Amniotic stem cell (primary cell): Measurements from ENCODE around the gene SLC15A1.
"Not testable (repeated sequence)": the region's sequence is repeated elsewhere in the genome, so short reads cannot be mapped to it uniquely, and the experiment has no call there.

Experiments
- DNase-seq: peaks from one replicate; lab custom pipeline; 2025; lab: John Stamatoyannopoulos, UW

SLC15A1 gene

DNA sequence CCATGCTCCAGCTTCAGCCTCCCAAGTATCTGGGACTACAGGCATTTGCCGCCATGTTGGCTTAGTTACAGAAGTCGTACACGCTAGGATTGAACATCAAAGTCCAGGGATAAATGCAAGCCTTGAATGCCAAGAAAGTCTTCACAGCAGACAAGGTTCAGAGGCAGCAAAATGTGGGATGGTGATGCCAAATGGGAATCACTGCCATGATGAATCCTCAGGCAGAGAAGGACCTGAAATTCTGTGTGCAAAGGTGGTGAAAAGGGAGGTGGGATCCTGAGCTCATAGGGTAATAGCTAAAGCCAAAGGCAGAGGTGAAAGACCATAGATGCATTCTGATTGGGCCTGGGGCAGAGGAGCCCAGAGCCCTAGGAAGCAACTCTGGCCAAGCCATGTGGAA is 96.2 kb downstream of the SLC15A1 start:
- DNase-seq: no peak

DNA sequence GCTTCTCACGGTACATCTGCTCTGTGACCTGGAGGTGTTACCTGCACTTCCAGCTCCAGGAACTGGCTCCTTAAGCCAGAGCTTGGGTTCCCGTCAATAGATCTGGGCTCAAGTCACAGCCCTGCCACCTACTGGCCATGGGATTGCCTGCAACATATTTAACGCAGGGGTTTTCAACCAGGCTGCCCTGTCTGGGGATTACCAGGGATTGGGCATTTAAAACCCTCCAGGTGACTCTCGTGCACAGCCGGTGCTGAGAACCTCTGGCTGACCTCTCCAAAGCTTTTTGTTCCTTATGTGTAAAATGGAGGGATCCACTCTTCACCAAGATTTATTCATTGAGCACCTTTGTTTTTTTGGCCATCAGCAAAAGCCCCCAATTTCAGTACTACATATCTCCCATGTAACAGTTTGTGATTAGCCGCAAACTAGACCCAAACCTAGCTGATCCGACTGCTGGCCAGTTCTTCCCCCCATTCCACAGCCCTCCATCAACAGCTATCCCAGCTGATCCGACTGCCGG is 98.9 kb downstream of the SLC15A1 start:
- peak; percentile 68 for DNase-seq

DNA sequence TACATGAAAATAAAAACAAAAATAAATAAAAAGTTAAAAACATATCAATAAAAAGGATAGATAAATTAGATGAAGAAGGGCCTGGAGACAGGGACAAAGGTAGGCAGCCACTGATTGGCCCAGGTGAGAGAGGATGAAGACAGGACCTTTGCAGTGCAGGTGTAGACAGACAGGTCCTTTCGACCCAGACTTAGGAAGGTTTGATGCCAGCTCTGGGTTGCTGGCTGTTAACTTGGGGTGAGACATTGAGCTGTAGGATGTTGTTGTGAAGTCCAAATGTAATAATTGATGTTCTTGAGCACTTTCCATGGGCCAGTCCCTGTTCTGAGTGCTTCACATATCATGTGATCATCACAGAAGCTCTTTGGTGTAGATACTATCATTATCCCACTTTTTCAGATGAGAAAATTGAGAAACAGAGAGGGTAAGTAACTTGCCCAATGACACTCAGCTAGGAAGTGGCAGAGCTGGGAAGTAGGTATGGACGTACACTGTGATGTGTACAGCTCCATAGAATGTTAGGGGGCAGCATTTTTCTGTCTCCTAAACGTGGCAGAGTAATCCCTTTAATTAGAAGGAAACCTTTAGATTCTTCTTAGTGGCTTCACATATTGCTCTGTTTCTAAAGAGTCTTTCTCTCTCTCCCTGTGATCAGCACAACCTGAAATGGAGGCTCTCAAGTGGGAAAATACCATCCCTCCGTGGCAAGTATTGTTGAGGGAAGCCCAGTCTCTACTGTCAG is 99.6 kb downstream of the SLC15A1 start:
- no peak for DNase-seq

- DNase-seq: no peak
These were observed 100.2 kb downstream of the SLC15A1 start for GRCh38 chr13:98652276-98652675.

DNA sequence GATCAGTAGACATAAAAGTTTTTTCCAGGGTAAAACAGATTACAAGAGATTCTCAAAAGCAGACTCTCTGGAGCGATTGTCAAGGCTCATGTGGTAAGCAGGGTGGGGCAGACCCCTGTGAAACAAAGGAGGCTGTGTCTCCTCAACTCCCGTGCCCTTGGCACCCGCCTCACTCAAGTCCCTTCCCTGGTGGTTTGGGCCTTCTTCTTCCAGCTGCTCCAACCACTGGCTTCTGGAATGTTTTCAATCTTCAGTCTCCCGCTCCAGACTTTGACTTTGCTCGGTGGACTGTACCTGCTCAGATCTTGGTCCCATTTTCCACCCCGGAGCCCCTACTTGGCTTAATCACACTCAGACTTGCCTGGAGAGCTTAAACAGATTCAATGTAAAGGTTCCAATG is 100.7 kb downstream of the SLC15A1 start:
- DNase-seq: no peak

DNA sequence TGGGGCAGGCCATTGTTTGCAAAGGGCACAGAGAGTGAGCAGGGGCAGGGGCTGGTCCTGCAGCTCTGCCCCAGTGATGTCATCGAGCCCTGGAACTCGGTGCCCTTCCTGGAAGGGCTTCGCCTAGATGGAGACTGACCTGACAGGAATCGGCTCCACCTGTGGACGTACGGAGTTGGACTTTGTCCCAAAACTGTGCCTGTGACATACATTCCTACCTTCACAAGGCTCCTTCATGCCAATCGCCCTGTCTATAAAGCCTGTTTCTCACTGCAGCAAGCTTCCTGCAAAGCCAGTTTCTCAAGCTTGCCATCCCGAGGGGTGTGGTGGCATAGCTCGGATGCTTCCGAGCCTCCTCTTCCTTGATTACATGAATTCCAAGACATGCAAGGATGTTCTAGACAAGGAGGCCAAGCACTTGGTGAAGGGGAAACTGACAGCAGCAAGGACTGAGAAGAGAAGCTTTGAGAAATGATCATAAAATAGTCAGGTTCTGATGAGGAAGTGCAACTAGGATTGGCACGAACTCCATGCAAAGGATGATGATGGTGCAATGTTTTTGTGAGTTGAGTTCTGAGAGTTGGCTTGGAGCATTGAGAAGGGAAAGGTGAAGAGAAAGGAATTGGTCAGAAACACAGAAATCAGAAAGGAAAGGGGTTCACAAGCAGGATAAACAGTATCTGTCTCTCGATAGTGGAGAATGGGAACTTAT is 101.9 kb downstream of the SLC15A1 start:
- DNase-seq: no peak

GRCh38 chr13:98649861-98650260 is 102.6 kb downstream of the SLC15A1 start:
- DNase-seq: no peak

- DNase-seq: no peak
These were observed 103.8 kb downstream of the SLC15A1 start for GRCh38 chr13:98648686-98649085.

DNA sequence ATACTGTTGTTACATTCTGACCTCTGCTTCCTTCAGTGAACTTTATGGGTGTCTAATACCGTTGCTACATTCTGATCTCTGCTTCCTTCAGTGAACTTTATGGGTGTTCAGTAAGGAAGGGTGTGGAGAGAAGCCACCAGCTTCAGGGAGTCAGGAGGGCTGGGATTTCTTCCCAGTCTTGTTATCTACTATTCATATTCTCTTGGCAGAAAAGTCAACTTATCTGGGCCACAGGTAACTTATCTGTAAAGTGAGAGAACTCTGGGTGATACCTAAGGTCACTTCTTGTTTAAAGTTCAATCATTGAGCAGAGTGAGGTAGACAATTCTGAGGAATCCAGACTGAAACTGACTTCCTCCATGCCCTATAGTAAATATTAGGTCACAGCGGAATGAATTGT is 104.3 kb downstream of the SLC15A1 start:
- no peak for DNase-seq

- DNase-seq: no peak
These were observed 105.4 kb downstream of the SLC15A1 start for GRCh38 chr13:98647121-98647520.

GRCh38 chr13:98643479-98643878 is 109.0 kb downstream of the SLC15A1 start:
- DNase-seq: no peak

DNA sequence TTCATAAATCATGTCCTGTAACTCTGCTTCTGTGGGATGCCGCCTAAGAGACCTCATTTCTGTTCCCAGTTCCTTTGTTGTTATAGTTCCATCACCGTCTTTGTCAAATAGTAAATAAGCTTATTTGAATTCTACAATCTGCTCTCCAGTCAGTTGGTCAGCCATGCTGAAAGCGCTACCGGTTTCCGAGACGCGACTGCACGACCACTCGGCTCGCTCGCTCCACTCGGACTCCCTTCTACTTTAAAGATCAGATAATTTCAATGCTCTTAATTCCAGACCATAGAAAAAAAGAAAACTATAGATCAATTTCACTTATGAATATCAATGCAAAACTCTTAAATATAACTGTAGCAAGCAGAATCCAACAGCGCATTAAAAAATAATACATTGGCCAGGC is 111.4 kb downstream of the SLC15A1 start:
- DNase-seq: no peak

DNA sequence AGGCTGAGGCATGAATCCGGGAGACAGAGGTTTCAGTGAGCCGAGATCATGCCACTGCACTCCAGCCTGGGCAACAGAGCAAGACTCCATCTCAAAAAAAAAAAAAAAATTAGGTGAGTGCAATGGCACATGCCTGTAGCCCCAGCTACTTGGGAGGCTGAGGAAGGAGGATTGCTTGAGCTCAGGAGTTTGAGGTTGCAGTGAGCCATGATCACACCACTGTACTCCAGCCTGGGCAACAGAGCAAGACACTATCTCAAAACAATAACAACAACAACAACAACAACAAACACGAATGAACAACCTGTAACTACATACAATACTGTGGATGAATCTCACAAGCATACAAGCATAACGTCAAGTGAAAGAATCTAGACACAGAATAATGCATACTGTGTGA is 112.7 kb downstream of the SLC15A1 start:
- DNase-seq: not testable (repeated sequence)

- DNase-seq: not testable (repeated sequence)
These were observed 114.1 kb downstream of the SLC15A1 start for GRCh38 chr13:98638352-98638751.
